ENCODE measurements around the gene NSMCE3.
A peak's percentile ranks its signal among the peaks of the same experiment; 100 is the strongest.
"Not testable (repeated sequence)": the region's sequence is repeated elsewhere in the genome, so short reads cannot be mapped to it uniquely, and the experiment has no call there.

Gene NSMCE3

DNA sequence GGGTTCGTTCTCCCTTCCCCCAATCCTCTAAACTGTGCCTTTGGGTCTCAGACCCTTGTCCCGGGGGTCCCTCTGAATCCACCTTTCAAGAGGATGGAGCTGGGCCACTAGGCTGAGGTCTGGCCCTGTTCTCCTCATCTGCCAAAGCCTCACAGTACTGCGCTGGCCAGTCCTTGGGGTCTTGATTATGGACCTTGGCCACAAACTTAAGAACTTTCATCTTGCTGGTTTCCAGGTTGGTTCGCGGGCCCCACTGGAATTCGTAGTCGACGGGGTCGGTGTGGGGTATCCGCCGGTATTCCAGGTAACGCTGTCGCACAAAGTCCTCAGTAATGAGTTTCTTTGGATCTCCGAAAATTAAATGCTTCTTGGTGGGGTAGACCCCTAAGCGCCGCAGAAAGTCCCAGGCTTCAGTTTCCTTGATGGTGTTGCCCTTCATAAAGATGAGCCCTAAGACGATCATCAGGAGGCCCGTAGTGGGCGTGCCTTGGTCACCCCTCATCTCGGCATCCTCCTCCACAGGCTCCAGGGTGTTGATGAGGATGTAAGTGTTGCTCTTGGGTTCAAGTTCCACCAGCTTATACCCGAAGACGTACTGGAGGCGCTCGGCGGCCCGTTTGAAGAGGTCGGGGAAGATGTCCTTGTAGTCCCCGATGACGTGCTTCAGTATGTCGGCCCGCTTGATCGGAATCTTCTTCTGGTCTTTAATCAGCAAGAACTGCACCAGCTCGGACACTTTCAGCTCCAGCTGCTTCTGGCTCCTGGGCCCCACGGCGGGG is 727 bp downstream of the NSMCE3 start:
- peak; percentile 72 to 75 for DNase-seq

DNA sequence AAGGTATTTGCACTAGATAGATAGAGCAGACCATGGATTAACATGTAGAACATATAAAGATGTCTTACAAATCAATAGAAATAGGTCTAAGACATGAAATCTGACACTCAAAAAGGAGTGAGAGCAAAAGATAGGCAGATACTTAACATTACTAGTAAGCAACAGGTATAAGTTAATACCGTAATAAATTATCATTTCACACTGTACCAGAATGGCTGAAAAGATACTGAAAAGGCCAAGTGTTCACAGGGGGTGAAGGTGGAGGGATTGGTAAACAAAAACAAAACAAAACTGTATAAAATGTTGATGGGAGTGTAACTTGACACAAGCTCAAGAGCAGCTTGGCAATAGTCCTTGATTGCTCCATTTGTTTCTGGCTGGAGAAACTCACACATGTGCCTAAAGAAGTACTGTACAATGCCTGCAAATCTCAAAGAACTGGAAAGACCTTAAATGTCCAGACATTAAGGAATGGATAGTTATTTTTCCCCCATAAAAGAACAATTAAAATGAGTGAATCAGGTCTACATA is 3.5 kb downstream of the NSMCE3 start:
- DNase-seq = no peak

DNA sequence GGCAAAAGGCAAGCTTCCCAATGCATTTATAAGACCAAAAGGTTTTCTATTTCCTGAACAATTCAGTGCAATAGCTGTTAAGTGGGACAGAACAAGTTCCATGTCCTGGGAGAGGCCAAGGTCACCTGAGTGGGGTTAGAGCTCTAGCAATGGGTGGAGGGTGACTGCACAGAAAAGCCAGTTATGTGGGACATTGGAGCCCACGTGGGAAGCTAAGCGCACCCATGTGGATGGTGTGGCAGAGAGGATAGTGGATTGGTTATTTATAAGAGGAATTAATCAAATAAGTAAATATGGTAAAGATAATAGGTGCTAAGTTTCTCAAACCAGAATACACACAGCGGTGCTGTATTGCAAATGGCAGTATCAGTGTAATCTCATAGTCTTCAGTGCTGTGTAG is 6.3 kb downstream of the NSMCE3 start:
- DNase-seq = no peak

DNA sequence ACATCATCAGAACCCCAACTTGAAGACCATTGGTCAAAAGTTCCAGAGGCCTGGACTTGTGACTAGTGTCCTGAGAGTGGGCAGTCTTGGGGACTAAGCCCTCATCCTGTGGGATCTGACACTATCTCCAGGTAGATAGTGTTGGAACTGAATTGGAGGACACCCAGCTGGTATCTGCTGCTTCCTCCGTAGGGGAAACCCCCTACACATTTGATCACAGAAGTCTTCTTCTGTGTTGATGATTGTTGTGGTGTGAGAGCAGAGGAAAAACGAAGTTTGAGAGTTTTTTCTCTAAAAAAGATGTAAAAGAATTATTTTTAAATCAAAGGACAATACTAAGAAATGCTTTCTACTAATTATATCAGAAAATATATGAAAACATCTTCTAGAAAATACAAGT is 6.9 kb downstream of the NSMCE3 start:
- DNase-seq = no peak

DNA sequence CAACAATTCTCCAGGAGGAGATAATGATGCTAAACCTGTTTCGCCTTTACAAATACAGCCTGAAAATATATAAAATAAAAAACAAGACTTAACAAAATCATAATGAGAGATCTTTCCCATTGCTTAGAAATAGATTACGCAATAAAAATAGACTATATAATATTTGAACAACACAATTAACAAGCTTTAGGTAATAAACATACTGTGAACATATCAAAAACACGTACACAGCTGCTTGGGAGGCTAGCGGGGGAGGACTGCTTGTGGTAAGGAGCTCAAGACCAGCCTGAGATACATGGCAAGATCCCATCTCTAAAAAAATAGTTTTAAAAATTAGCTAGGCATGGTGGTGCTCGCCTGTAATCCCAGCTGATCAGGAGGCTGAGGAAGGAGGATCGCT is 8.7 kb downstream of the NSMCE3 start:
- no peak for DNase-seq

DNA sequence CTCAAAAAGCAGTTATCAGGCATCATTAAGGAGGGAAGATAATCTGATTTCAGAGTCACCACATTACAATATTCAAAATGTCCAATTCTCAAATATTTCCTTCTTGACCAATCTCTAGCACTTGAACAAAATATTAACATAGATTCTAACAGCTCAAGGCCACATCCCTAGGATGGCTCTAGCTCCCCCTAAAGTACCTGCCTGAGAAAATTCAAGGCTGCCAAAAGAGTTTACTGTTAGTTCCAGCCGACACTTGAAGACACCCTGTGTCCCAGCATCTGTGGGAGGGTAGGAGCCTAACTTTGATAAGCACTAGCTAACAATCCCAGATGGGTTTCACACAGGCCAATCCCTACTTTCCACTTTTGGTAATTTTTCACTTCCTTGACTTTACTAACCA is 10.4 kb downstream of the NSMCE3 start:
- no peak for DNase-seq

DNA sequence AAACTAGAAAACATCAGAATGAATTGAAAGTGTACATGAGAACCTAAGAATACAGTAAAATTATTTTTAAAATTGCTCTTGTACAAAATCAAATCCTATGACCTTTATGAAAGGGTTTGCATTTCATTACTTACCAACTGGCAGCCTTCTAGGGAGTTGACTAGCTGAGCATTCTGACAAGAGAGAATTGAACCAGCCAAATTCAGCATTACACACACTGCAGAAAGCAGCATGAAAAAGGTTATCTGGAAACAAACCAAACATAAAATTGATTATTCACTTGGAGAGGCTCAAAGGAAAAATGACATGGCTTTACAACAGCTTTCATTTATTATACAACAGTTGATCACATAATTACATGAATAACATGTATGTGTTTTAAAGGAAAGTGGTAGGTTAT is 17.4 kb downstream of the NSMCE3 start:
- DNase-seq = no peak

DNA sequence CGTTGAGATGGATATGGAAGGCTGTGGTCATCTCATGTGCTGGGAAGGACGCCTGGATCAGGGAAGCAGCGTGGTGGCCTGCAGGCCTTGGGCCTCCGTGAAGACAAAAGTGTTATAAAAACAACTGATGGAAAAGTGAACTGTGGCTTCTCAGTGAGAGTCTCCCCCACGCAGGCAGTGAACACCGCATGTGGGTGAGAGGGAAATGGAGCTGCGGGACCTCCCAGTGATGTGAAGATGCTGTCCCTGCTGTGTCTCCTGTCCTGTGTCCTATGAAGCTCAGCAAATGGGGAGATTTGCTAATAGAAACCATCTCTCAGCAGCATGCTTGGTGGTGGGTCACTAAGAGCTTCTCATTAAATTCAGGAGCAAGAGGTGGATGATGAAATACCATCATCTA is 25.1 kb downstream of the NSMCE3 start:
- DNase-seq = no peak

DNA sequence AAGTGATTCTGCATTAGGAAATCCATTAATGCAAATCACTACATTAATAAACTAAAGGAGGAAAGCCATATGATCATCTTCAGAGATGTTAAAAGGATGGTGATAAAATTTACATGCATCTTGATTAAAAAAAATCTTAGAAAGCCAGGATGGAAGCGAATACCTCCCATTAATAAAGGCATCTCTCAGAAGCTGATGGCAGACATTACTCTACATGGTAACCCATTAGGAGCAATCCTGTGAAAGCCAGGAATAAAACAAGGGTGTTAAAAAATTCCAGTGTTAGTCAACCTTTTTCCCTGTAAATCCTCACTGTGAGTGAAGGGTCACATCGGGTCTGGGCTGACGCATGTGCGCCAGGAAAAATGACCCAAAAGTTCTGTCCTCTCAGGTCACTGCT is 25.5 kb downstream of the NSMCE3 start:
- DNase-seq = no peak

DNA sequence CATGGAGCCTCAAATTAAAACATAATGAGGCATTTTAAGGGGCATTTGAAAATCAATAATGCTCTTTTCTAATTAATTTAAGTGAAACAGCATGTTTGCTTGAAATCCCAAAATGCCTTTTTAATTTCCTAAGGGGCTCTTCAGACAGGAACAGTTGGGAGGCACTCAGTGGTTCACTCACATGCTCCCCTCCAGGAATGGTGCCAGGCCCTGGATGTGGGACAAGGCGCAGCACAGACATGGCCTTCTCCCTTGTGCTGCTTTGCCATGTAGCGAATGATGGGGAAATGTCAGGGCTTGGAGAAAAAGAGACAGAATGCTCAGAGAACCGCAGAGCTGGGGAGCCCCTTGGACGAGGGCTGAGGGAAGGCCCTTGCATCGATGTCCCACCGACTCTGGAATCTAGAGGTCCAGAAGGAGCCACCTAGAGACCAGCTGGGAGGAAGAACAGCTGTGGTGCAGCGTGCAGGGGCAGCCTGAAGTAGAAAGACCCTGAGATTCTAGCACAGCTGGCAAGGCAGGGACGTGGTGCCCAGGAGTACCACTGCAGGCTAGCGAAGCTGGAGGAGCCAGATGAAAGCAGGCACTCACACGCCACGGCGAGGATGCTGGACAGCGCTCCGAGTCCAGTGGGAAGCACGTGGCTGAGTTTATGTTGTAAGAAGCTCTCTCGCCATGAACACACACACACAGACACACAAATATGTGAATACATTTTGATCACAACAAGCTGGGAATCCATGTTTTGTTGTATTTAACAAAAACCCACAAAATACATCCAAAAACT is 27.0 kb downstream of the NSMCE3 start:
- no peak for DNase-seq

DNA sequence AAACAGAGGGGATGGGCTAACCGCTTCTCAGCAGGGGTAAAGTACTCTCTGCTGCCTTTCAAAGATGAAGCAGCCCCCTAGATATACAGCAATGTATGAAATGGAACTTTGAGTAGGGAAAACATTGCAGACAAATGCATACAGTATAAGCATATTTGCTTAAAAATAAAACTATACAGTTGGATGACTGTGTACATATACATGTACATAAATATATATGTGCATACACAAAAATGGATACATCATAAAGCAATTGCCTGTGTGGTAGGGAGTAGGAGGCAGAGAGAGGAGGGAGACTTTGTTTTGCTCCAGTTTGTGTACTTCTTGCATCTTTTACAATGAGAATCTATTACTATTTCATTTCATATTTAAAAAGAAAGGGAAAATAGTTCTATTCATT is 28.4 kb downstream of the NSMCE3 start:
- no peak for DNase-seq

DNA sequence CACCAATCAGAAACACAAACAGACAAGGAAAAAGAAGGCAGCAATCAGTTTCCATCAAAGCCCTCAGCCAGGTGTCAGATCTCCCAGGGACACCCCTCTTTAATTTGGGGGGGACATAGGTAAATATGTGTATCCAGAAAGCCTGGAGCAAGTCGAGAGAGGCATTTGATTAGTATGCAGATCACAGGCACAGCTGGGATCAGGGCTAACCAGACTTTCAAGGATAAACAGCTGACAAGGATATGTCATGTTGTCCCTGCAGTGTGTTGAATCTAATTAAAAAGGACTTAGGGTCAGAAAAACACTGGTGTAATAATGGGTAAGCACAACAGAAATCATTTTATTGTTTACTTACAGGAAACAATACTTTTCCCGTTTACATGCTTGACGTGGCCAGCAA is 30.2 kb downstream of the NSMCE3 start:
- DNase-seq = no peak

DNA sequence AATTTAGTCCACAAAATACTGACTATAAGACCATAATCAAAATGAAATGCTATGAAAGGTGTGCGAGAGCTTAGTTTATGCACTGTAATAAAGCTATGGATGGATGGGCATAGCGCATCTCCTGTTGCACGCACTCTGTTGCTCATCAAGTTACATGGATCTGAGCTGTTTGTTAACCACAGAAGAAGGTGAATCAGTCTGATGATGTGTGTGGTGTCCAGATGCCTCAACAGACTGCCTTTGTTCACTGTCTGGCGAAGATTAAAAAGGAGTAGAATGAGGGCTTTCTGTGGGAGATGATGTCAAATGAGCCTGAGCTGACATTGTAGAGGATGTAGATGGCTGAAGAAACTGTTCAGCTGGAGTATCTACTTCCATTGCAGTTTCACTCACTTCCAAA is 36.1 kb downstream of the NSMCE3 start:
- no peak for DNase-seq

DNA sequence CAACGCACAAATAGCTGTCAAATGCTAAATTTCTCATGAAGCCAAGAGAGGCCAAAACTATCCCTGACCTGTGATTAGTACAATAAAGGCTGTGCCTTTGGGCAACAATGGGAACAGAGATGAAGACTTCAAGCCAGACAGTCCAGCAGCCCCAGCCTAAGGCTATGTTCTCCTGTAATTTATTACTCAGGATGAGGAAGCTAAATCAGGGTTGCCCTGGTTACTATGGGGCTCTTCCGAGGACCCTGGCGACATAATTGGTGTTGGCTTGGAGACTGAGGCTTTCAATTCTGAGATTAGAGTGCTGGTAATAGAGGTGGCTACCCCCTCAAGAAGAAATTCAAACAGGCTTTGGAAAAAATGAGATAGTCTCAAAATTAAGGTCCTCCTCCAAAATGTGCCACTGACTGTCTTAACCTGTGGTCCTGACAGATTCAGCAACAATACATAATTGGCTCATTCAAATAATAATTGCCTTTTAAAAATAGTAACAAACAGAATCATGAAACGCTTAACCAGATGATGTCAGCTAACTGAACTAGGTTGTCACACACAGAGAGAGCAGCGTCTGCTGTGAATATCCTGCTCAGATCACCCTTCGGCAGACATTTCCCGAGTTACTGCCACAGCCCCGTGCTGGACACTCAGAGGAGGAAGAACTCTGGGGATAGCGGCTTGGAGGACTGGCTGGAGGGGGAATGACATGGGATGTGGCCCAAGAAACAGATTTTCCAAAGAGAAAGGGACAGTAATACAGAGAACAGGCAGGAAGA is 43.0 kb downstream of the NSMCE3 start:
- no peak for DNase-seq

DNA sequence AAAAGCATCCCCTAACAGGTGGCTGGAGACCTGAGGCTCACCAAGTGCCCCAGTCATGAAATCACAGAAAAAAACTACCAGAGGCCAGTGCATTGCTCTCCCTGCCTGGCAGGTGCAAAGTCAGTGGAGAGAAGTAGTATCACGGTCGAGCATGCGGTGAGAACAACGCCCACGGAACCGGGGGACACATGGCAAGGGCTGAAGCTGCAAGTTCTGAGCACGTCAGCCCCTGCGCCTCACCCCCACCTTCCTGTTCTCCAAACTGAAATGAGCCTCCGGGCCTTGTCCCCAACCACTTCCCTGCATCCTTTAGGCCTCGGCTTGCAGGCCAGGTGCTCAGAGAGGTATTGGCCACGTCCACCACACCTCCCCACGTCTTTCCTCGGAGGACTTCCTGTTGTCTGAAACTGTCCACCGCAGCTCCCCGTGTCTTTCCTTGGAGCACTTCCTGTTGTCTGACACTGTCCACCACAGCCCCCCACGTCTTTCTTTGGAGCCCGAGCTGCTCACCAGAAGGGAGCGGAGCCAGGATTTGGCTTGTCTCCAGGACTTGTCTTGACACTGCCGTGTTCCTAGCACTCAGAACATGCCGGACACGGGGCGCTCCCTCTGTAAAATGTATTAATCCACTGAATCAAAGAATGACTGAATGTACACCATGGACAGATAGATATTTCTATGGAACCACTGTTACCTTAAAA is 43.9 kb downstream of the NSMCE3 start:
- DNase-seq = no peak

DNA sequence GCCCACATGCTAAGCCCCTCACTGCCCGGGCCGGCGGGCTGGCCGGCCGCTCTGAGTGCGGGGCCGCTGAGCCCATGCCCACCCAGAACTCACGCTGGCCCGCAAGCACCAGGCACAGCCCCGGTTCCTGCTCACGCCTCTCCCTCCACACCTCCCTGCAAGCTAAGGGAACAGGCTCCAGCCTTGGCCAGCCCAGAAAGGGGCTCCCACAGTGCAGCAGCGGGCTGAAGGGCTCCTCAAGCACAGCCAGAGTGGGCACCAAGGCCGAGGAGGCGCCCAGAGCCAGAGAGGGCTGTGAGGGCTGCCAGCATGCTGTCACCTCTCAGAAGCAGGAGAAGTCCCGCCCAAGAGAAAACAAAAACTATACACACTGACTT is 44.6 kb downstream of the NSMCE3 start:
- not testable (repeated sequence) for DNase-seq

DNA sequence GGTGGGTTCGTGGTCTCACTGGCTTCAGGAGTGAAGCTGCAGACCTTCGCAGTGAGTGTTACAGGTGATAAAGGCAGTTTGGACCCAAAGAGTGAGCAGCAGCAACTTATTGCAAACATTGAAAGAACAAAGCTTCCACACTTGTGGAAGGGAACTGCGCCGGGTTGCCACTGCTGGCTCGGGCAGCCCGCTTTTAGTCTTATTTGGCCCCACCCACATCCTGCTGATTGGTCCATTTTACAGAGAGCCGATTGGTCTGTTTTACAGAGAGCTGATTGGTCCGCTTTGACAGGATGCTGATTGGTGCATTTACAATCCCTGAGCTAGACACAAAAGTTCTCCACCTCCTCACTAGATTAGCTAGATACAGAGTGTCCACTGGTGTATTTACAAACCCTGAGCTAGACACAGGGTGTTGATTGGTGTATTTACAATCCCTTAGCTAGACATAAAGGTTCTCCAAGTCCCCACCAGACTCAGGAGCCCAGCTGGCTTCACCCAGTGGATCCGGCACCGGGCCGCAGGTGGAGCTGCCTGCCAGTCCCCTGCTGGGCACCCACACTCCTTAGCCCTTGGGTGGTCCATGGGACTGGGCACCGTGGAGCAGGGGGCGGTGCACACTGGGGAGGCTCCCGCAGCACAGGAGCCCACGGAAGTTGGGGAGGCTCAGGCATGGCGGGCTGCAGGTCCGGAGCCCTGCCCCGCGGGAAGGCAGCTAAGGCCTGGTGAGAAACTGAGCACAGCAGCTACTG is 45.2 kb downstream of the NSMCE3 start:
- not testable (repeated sequence) for DNase-seq

DNA sequence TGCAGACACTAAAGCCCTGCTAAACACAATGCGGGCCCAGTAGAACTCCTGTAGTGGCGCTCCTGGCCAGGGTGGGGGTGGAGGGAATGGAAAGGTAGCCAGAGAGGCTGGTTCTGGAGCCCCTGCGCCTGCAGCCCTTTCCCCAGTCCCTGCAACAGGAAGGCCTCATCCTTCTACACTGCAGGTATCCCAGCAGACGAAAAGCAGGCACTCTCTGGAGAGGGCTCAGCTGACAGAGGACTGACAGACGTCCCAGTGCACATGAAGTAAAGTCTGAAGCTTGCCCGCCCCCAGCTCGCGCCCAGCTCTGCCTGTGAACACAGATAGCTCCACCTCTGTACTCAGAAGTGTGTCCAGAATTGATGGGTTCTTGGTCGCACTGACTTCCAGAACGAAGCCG is 46.0 kb downstream of the NSMCE3 start:
- no peak for DNase-seq

DNA sequence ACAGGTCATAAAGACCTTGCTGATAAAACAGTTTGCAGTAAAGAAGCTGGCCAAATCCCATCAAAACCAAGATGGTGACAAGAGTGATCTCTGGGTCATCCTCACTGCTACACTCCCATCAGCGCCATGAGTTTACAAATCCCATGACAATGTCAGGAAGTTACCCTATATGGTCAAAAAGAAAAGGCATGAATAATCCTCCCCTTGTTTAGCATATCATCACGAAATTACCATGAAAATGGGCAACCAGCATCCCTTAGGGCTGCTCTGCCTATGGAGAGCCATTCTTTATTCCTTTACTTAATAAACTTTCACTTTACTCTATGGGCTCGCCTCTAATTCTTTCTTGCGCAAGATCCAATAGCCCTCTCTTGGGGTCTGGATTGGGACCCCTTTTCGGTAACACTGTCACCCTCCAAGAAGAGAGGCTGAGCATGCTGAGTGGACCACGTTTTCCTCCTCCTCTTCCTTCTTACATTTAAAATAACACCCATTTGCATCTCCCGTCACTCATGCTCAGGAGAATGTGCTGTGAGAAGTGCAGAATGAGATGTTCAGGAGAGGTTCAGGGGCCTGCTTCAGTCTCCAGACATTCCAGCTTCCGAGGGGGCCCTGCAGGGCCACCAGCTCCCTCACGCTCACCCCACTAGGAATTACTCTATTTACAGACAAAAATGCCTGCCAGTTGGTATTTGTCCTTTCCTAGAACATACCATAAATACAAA is 47.3 kb downstream of the NSMCE3 start:
- no peak for DNase-seq

DNA sequence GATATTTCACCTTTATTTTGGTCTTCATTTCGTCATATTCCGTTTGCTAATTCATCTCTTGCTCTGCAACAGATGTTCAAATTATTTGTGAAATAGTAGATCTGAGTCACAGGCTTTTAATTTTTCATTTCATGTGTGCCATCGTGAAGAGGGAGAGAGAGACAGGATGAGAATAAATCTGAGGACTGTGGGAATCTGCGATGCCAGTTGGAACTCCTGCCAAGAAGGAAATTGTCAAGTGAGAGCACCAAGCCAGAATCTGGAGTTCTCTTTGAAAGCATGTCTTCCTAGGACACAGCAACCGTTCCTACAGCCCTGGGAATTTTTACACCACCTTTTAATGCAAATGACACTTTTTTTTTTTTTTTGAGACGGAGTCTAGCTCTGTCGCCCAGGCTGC is 48.8 kb downstream of the NSMCE3 start:
- DNase-seq = no peak

DNA sequence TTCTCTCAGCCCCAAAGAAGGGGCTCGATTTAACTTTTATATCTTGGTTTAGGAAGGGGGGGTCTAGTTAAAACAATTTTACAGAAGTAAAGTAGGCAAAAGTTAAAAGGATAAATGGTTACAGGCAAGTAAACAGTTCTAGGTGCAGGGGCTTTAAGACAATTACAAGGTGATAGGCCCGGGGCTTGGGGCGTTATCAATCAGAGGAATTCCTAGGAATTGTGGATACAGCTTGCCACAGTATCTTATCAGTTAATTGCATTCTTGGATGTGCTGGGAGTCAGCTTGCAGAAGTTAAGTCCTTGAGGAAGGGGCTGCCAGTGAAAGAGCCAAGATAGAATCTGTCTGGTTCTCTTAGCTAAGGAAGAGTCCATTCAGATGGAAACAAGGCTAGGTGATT is 52.7 kb downstream of the NSMCE3 start:
- no peak for DNase-seq

All from activated T-cell treated with anti-CD3 and anti-CD28 coated beads, Interleukin-2, amount 50 U/mL, for 48 hours (primary cell).